ENCODE measurements around the gene DOCK2.
"Not testable (repeated sequence)": the region's sequence is repeated elsewhere in the genome, so short reads cannot be mapped to it uniquely, and the experiment has no call there.

The DOCK2 gene

DNA sequence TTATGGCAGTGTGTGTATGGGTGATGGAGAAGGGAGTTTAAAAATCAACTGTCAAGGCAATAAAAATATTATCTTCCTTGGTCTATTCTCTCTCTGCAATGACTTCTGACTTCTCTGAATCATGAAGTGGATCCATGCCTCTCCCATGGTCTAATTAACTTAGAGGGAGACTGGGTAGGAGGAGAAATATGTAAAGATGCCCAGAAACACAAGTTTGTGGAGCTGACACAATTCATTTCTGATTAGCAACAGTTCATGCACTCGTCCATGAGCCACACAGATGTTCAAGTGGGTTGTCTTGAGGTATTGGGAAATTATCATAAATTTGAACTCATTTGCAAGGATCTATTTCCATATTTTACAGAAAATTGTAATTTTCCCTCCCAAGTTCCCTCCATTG is 305.1 kb downstream of the DOCK2 start:
- Mint-ChIP-seq H3K27me3 (no peaks in the 10 kb centered on the region), H3K9me3 (no peaks in the 10 kb centered on the region), H3K4me1 (peaks cover 17% of the 10 kb centered on the region), H3K36me3 (peaks cover 16% of the 10 kb centered on the region), H3K27ac (no peak overlapping the region), H3K4me3 (no peak overlapping the region)
- ATAC-seq (ENCODE audit: low read depth) (no peak), DNase-seq (ENCODE audit: low spot score in 2 of 2) (no peak)

DNA sequence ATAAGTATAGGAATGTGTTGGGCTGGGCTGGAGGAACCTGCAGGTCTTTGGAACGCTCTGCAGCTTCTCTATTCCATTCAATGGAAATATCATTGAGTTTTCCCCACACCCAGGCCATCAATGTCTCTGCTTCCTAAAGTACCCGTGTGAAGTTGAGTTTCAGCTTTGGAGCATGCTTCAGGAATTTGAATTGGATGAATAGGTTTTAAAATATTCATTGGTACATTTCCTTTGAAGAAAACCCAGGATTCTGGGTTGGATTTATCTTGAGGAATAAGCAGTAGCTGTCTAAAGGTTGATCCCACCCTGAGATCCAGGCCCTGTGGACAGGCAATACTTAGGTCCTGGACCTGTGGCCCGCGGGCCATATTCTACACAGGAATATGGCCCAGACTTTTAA is 306.0 kb downstream of the DOCK2 start:
- ATAC-seq (ENCODE audit: low read depth) (no peak), DNase-seq (ENCODE audit: low spot score in 2 of 2) (no peak)
- H3K9me3 Mint-ChIP-seq: no peaks in the 10 kb centered on the region
- H3K4me3 Mint-ChIP-seq: no peak overlapping the region
- no peak overlapping the region for H3K27ac Mint-ChIP-seq
- H3K27me3 Mint-ChIP-seq: no peaks in the 10 kb centered on the region
- H3K36me3 Mint-ChIP-seq: peaks cover 18% of the 10 kb centered on the region
- H3K4me1 Mint-ChIP-seq: peaks cover 17% of the 10 kb centered on the region

DNA sequence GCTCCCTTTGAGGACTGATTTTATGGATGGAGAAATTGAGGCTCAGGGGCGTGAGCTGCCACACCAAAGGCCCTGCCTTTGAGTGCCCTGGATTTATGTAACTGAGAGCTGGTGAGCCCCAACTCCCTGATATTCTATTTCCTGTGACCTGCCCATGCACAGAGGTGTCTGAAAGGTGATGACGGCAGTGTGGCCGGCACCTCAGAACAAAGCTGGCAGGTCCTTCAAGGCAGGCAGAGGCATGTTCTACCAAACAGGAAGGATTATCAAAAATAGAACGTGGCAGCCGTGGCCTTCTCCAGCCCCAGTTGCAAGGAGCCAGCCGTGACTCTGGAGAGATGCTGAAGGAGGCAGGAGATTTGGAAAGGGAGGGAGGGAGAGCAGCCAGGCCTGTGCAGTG is 307.0 kb downstream of the DOCK2 start:
- Mint-ChIP-seq H3K27ac (peak overlapping the region; percentile 57), H3K9me3 (no peaks in the 10 kb centered on the region), H3K4me1 (peaks cover 19% of the 10 kb centered on the region), H3K4me3 (no peak overlapping the region), H3K27me3 (no peaks in the 10 kb centered on the region), H3K36me3 (peaks cover 22% of the 10 kb centered on the region)
- ATAC-seq (ENCODE audit: low read depth) (no peak), DNase-seq (ENCODE audit: low spot score in 2 of 2) (no peak)

- peak overlapping the region; percentile 50 for H3K27ac Mint-ChIP-seq
Measured at GRCh38 chr5:169944922-169945680, 308.0 kb downstream of the DOCK2 start.

GRCh38 chr5:169945831-169946261 is 308.8 kb downstream of the DOCK2 start:
- H3K27me3 Mint-ChIP-seq: no peaks in the 10 kb centered on the region
- no peak for ATAC-seq (ENCODE audit: low read depth)
- DNase-seq (ENCODE audit: low spot score in 2 of 2): no peak
- no peak overlapping the region for H3K27ac Mint-ChIP-seq
- no peaks in the 10 kb centered on the region for H3K9me3 Mint-ChIP-seq
- no peak overlapping the region for H3K4me3 Mint-ChIP-seq
- peaks cover 20% of the 10 kb centered on the region for H3K4me1 Mint-ChIP-seq
- peaks cover 29% of the 10 kb centered on the region for H3K36me3 Mint-ChIP-seq

More at GRCh38 chr5:169944922-169945680, 308.0 kb downstream of the DOCK2 start:
- Mint-ChIP-seq H3K4me3 (no peak overlapping the region), H3K36me3 (peaks cover 26% of the 10 kb centered on the region), H3K27me3 (no peaks in the 10 kb centered on the region), H3K4me1 (peaks cover 17% of the 10 kb centered on the region), H3K9me3 (no peaks in the 10 kb centered on the region)
- ATAC-seq (ENCODE audit: low read depth) (no peak), DNase-seq (ENCODE audit: low spot score in 2 of 2) (no peak)

GRCh38 chr5:169946743-169947295 is 309.7 kb downstream of the DOCK2 start:
- Mint-ChIP-seq H3K4me3 (no peak overlapping the region), H3K4me1 (peaks cover 17% of the 10 kb centered on the region), H3K27me3 (no peaks in the 10 kb centered on the region), H3K36me3 (peaks cover 29% of the 10 kb centered on the region), H3K27ac (no peak overlapping the region), H3K9me3 (no peaks in the 10 kb centered on the region)
- DNase-seq (ENCODE audit: low spot score in 2 of 2) (no peak), ATAC-seq (ENCODE audit: low read depth) (no peak)

DNA sequence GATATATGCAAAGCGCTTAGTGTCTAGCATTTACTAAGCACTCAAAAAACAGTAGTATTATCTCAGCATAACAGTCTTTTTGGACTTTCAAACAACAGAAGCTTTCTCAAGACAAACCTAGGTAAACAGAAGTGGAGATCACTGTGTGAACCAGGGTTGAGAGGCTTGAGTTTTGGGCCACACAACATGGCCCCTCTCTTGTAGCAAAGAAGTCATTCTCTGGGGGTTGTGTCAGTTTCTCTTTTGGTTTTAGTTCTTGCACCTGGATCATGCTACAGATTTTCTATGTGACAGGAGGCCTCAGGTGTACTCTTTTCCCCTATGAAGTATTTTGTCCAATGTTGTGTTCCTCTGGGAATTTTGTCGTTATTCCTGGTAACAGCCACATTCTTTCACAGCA is 313.3 kb downstream of the DOCK2 start:
- no peak for DNase-seq (ENCODE audit: low spot score in 2 of 2)
- Mint-ChIP-seq H3K27me3 (no peaks in the 10 kb centered on the region), H3K4me3 (no peak overlapping the region), H3K4me1 (peaks cover 18% of the 10 kb centered on the region), H3K36me3 (peaks cover 33% of the 10 kb centered on the region), H3K9me3 (no peaks in the 10 kb centered on the region), H3K27ac (no peak overlapping the region)
- no peak for ATAC-seq (ENCODE audit: low read depth)

DNA sequence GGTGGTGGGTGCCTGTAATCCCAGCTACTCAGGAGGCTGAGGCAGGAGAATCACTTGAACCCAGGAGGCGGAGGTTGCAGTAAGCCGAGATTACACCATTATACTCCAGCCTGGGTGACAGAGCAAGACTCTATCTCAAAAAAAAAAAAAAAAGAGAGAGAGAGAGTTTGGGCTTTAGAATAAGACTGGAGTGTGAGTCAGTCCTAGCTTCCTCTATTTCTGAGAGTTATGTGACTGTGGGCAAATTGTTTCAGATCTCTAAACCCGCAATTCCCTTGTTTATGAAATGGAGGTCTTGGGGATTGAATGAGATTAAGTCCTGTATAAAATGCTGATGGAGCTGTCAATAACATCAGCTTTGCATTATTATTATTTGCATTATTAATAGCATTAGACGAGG is 316.1 kb downstream of the DOCK2 start:
- not testable (repeated sequence) for DNase-seq (ENCODE audit: low spot score in 2 of 2); H3K9me3 Mint-ChIP-seq; ATAC-seq (ENCODE audit: low read depth); H3K27ac Mint-ChIP-seq; H3K27me3 Mint-ChIP-seq; H3K4me3 Mint-ChIP-seq
- peaks cover 14% of the 10 kb centered on the region for H3K4me1 Mint-ChIP-seq
- peaks cover 20% of the 10 kb centered on the region for H3K36me3 Mint-ChIP-seq

GRCh38 chr5:169954786-169955185 is 317.7 kb downstream of the DOCK2 start:
- no peak overlapping the region for H3K27ac Mint-ChIP-seq
- DNase-seq (ENCODE audit: low spot score in 2 of 2): no peak
- no peaks in the 10 kb centered on the region for H3K27me3 Mint-ChIP-seq
- no peak overlapping the region for H3K4me3 Mint-ChIP-seq
- peaks cover 22% of the 10 kb centered on the region for H3K36me3 Mint-ChIP-seq
- no peaks in the 10 kb centered on the region for H3K9me3 Mint-ChIP-seq
- H3K4me1 Mint-ChIP-seq: peaks cover 12% of the 10 kb centered on the region
- ATAC-seq (ENCODE audit: low read depth): no peak

GRCh38 chr5:169956126-169956525 is 319.1 kb downstream of the DOCK2 start:
- no peaks in the 10 kb centered on the region for H3K27me3 Mint-ChIP-seq
- ATAC-seq (ENCODE audit: low read depth): no peak
- H3K4me3 Mint-ChIP-seq: no peak overlapping the region
- DNase-seq (ENCODE audit: low spot score in 2 of 2): no peak
- peaks cover 12% of the 10 kb centered on the region for H3K4me1 Mint-ChIP-seq
- no peaks in the 10 kb centered on the region for H3K9me3 Mint-ChIP-seq
- peaks cover 14% of the 10 kb centered on the region for H3K36me3 Mint-ChIP-seq
- H3K27ac Mint-ChIP-seq: no peak overlapping the region

GRCh38 chr5:169956756-169957155 is 319.7 kb downstream of the DOCK2 start:
- H3K9me3 Mint-ChIP-seq: no peaks in the 10 kb centered on the region
- no peaks in the 10 kb centered on the region for H3K27me3 Mint-ChIP-seq
- no peak for ATAC-seq (ENCODE audit: low read depth)
- no peak overlapping the region for H3K4me3 Mint-ChIP-seq
- H3K27ac Mint-ChIP-seq: no peak overlapping the region
- H3K4me1 Mint-ChIP-seq: peaks cover 14% of the 10 kb centered on the region
- DNase-seq (ENCODE audit: low spot score in 2 of 2): no peak
- H3K36me3 Mint-ChIP-seq: peaks cover 13% of the 10 kb centered on the region

- Mint-ChIP-seq H3K4me3 (no peak overlapping the region), H3K9me3 (no peaks in the 10 kb centered on the region), H3K36me3 (peaks cover 15% of the 10 kb centered on the region), H3K27ac (no peak overlapping the region), H3K4me1 (peaks cover 24% of the 10 kb centered on the region), H3K27me3 (no peaks in the 10 kb centered on the region)
- no peak for DNase-seq (ENCODE audit: low spot score in 2 of 2)
- no peak for ATAC-seq (ENCODE audit: low read depth)
Measured at GRCh38 chr5:169958278-169958677, 321.2 kb downstream of the DOCK2 start.

GRCh38 chr5:169960659-169961058 is 323.6 kb downstream of the DOCK2 start:
- Mint-ChIP-seq H3K4me3 (no peak overlapping the region), H3K27me3 (no peaks in the 10 kb centered on the region), H3K27ac (no peak overlapping the region), H3K4me1 (peaks cover 24% of the 10 kb centered on the region), H3K36me3 (peaks cover 18% of the 10 kb centered on the region), H3K9me3 (no peaks in the 10 kb centered on the region)
- ATAC-seq (ENCODE audit: low read depth) (no peak), DNase-seq (ENCODE audit: low spot score in 2 of 2) (no peak)

- ATAC-seq (ENCODE audit: low read depth) (no peak), DNase-seq (ENCODE audit: low spot score in 2 of 2) (no peak)
- Mint-ChIP-seq H3K4me1 (peaks cover 27% of the 10 kb centered on the region), H3K36me3 (peaks cover 31% of the 10 kb centered on the region), H3K27ac (peak overlapping the region; percentile 79), H3K4me3 (no peak overlapping the region), H3K27me3 (no peaks in the 10 kb centered on the region), H3K9me3 (no peaks in the 10 kb centered on the region)
Measured at GRCh38 chr5:169964246-169964645, 327.2 kb downstream of the DOCK2 start.

DNA sequence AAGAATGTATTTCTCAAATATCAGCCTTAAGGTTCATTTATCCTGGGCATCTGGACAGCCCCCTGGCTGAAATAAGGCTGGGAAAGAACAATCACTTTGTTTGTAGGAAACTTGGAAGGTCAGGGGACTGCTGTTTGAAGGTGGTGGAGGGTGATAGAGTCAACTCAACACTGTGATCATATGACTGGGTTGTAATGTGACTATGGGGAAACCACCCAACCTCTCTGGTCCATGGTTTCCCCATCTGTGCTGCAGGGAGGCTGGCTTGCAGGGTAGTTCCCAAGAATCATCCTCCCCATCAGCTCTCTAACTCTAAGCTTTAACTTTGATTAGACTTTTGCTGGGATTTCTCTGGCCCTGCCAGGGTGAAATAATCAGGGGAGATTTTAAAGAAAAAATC is 333.3 kb downstream of the DOCK2 start:
- peaks cover 31% of the 10 kb centered on the region for H3K36me3 Mint-ChIP-seq
- H3K9me3 Mint-ChIP-seq: no peaks in the 10 kb centered on the region
- peak overlapping the region; percentile 32 for H3K27ac Mint-ChIP-seq
- DNase-seq (ENCODE audit: low spot score in 2 of 2) (no peak), ATAC-seq (ENCODE audit: low read depth) (no peak)
- no peaks in the 10 kb centered on the region for H3K27me3 Mint-ChIP-seq
- peaks cover 4% of the 10 kb centered on the region for H3K4me1 Mint-ChIP-seq
- H3K4me3 Mint-ChIP-seq: no peak overlapping the region

All from memory B cell (primary cell).